ENCODE data around the gene TUBA1C. TPM values are rescaled to one million over a fixed set of nuclear protein-coding genes. Genes with fewer than 3 reads are reported as not detected.

Gene TUBA1C
- total and polyA plus RNA-seq, 2 of the 8 experiments (the other 6 are each of a cell fraction or from before 2014, with no cell fraction given): 504 to 3,101 TPM

GRCh38 chr12:49283541-49284429 lies 18.9 kb downstream of the TUBA1C start:
- Histone ChIP-seq H4K5ac (ENCODE audit: insufficient read length, low read depth, low read length) (no peak overlapping the region), H3K4me2 (ENCODE audit: insufficient read depth in 1 of 2, low read depth in 2 of 2, low read length in 2 of 2) (no peak overlapping the region), H3K79me1 (ENCODE audit: low read depth, low read length) (no peaks in the 10 kb centered on the region), H2BK20ac (ENCODE audit: low read length) (no peak overlapping the region), H3K4ac (replicated peaks; ENCODE audit: insufficient read length, low read depth, low read length) (no peak overlapping the region), H3K56ac (replicated peaks; ENCODE audit: insufficient read length, low read depth, low read length) (no peak overlapping the region), H2AFZ (ENCODE audit: low read length) (no peak overlapping the region), H2BK5ac (ENCODE audit: low read depth, low read length) (no peak overlapping the region), H2BK15ac (ENCODE audit: low read length) (0 out of 2 replicates have a peak overlapping the region, but pooled peaks have one; percentile 18), H3K23ac (ENCODE audit: insufficient read length) (no peak overlapping the region), H3K18ac (ENCODE audit: extremely low read depth, low read length) (no peak overlapping the region), H3K27ac (ENCODE audit: low read depth, low read length) (no peak overlapping the region), H3K9me3 (ENCODE audit: insufficient read depth in 2 of 2, low read depth in 1 of 2, low read length in 1 of 2) (no peaks in the 10 kb centered on the region), H3K23me2 (ENCODE audit: low read depth, low read length) (no peaks in the 10 kb centered on the region; the same call in 1 of the 2 replicates), H3K9ac (replicated peaks in 1 of 4; ENCODE audit: extremely low read depth in 1 of 4, low read depth in 3 of 4, low read length in 3 of 4) (no peak overlapping the region), H3K79me2 (ENCODE audit: control insufficient read depth in 1 of 2, insufficient read depth in 2 of 2, low read length in 2 of 2) (no peaks in the 10 kb centered on the region), H4K20me1 (replicated peaks in 1 of 2; ENCODE audit: control insufficient read depth in 1 of 2, insufficient read depth in 2 of 2, low read length in 2 of 2) (no peaks in the 10 kb centered on the region), H3K27me3 (replicated peaks in 1 of 4; ENCODE audit: control insufficient read depth in 3 of 4, extremely low read depth in 1 of 4, insufficient read depth in 3 of 4, low read length in 3 of 4) (no peaks in the 10 kb centered on the region; a peak in 2 of 7 replicates), H3K4me3 (ENCODE audit: extremely low read depth in 1 of 4, insufficient read depth in 2 of 4, low read depth in 3 of 4, low read length in 4 of 4) (no peak overlapping the region), H4K8ac (ENCODE audit: extremely low read depth, insufficient read depth, low read length) (no peak overlapping the region; the same call in 1 of the 2 replicates), H2BK12ac (ENCODE audit: low read depth, low read length) (no peak overlapping the region; the same call in 1 of the 2 replicates), H2BK120ac (replicated peaks; ENCODE audit: low read depth, low read length) (no peak overlapping the region), H4K91ac (replicated peaks; ENCODE audit: insufficient read length, low read length) (no peak overlapping the region), H3K4me1 (replicated peaks in 1 of 4; ENCODE audit: control insufficient read depth in 3 of 4, insufficient read depth in 4 of 4, low read length in 3 of 4) (peaks cover 0 to 7% (median 5%) of the 10 kb centered on the region in 4 experiments; a peak in 3 of 7 replicates), H3K36me3 (ENCODE audit: control insufficient read depth in 2 of 4, insufficient read depth in 4 of 4, low read length in 3 of 4) (no peaks in the 10 kb centered on the region), H3K14ac (ENCODE audit: insufficient read length) (no peak overlapping the region), H2AK5ac (ENCODE audit: low read depth, low read length) (no peak overlapping the region)
- TF ChIP-seq CTCF (IDR thresholded peaks at IDR 0.05; ENCODE audit: control extremely low read depth in 1 of 3, insufficient read depth in 1 of 3, low read depth in 1 of 3, low read length in 3 of 3) (peak; percentile 34 to 53 (median 47)), POLR2A (IDR thresholded peaks at IDR 0.05; ENCODE audit: control extremely low read depth in 1 of 2, low read depth in 2 of 2, low read length in 2 of 2) (no peak)
- DNase-seq (ENCODE audit: low read depth in 1 of 2, low spot score in 2 of 2) (peak in 1 of 2 experiments; percentile 60), FAIRE-seq (no peak)
- 79% methylated on average over 15 of the region's 25 CpGs; no CpG with 5 or more reads in 1 of the 2 experiments for WGBS, 2 experiments (ENCODE audit: extremely low coverage in 1 of 2, insufficient coverage in 1 of 2, insufficient read length in 1 of 2, insufficient replicate concordance in 2 of 2, low coverage in 1 of 2, low lambda C conversion rate in 2 of 2, missing lambda C conversion rate in 1 of 2)
- ChIA-PET CTCF (ENCODE audit: partially characterized antibody) (interaction anchor here (0.9 to 17.0 kb wide), 14 partner anchors 9 to 296 kb away, joined by 3 to 172 read pairs (median 4); partner anchors contain the start of genes DNAJC22 and PRPH), POLR2A (ENCODE audit: partially characterized antibody) (interaction anchor here (0.9 to 2.9 kb wide), 4 partner anchors 9 to 284 kb away, joined by 3 to 20 read pairs (median 4); partner anchors contain the start of gene TUBA1C)

All from H1 (cell line).